GM12872 (cell line): ENCODE results near the gene CRYBG3.

Experiments used
- TF ChIP-seq, protein P1 (sequence below): IDR thresholded peaks from 3 replicates; pipeline ENCODE4 v1.5.1; 2011; ENCODE audit warnings: low read depth, mild to moderate bottlenecking, low read length, moderate library complexity; ENCODE audit not compliant: insufficient read depth

CRYBG3 gene

DNA sequence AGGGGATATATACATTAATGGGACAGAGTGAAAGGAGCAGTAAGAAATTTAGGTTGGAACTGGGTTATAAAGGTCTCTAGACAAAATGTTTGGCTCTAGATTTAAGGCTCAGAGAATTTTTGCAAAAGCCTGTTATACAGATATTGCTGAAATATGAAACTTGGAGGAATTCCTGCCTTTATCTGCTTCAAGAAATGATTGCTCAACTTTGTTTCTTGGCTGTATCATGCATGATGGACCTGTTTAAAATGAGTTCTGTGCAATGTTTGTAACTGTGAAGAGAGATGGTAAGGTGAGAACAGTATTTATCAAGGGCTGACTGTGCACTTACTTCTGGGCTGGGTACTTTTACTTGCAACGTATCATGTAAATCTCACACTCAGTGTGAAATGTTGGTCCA is 3.3 kb downstream of the CRYBG3 start:
- TF ChIP-seq, protein P1, sequence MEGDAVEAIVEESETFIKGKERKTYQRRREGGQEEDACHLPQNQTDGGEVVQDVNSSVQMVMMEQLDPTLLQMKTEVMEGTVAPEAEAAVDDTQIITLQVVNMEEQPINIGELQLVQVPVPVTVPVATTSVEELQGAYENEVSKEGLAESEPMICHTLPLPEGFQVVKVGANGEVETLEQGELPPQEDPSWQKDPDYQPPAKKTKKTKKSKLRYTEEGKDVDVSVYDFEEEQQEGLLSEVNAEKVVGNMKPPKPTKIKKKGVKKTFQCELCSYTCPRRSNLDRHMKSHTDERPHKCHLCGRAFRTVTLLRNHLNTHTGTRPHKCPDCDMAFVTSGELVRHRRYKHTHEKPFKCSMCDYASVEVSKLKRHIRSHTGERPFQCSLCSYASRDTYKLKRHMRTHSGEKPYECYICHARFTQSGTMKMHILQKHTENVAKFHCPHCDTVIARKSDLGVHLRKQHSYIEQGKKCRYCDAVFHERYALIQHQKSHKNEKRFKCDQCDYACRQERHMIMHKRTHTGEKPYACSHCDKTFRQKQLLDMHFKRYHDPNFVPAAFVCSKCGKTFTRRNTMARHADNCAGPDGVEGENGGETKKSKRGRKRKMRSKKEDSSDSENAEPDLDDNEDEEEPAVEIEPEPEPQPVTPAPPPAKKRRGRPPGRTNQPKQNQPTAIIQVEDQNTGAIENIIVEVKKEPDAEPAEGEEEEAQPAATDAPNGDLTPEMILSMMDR: no peak

DNA sequence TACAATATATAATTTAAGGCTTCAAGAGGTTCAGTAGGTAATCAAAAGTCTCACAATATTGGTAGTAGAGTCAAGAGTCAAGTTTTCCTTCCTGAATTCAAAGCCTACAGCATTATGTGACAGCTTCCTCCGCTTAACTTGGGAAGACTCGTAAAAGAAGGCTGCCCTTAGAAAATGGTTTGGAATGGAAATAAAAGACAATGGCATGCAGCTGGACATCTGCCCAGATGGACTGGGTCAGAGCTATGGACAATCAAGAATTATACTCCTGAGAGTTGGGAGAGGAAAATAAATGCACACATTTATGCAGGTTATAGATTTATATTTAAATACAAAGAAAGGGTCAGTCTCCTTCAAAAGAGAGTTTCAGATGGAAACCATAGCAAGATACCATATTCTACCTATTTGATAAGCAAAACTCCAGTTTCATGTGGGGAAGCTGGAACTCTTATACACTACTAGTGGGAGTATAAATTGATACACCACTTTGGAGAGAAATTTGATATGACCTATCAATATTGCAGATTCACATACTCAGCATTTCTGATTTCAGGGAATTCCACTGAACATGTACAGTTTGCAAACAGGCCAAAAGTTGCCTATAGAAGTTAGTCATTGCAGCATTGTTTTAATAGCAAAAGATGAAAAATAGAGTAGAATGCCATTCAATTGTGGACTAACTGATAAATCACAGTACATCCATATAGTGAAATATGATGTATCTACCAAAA is 6.1 kb downstream of the CRYBG3 start:
- TF ChIP-seq, protein P1: no peak

DNA sequence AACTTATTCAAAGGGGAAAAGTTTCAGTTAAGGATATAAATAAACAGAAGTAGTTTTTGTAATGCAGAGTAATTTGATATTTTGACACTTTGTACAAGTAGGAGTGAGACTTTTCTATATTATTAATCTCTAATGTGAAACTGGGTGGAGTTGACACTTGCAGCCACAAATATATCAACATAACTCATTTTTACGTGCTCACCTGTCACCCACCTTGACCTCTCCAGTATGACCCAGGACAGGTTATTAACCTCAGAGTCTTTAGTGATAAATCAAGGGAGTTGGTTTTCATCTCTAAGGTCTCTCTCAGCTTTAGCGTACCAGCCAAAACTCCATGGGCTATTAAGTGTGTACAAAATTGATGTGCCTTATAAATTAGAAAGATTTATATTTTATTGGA is 7.4 kb downstream of the CRYBG3 start:
- TF ChIP-seq, protein P1: no peak

DNA sequence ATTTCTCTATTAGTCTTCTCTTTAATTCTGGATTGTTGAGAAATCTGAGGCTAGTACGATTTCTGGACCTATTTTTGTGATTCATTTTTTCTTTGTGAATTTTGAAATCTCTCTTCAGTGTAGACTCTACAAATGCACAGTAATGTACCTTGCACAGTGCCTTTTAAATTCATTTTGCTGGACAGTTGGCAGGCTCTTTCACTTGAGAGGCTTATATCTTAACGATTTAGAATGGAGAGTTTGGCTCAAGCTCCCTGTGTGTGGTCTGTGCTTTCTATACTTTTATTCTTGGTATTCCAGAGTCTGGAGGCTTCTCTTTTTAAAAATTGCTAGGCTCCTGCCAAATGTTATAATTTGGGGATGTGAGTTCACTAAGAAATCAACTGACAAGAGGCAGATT is 8.8 kb downstream of the CRYBG3 start:
- TF ChIP-seq, protein P1: no peak

DNA sequence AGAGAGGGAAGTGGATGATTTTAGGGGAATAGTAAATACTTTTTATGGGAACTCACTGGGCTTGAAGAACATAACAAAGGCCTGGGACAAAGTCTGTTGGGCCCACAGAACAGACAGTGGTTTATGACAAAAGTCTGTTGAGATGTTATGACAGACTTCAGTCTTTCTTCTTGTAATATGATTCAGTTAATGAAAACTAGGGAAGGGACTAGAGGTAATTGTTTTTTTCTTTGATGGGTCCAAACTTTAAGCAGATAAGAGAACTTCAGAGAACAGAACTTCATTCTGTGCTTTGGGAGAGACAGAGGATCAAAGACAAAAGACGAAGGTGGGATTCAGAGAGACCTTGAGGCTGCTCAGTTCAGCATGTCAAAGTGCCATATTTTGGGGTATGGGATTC is 9.3 kb downstream of the CRYBG3 start:
- TF ChIP-seq, protein P1: no peak

DNA sequence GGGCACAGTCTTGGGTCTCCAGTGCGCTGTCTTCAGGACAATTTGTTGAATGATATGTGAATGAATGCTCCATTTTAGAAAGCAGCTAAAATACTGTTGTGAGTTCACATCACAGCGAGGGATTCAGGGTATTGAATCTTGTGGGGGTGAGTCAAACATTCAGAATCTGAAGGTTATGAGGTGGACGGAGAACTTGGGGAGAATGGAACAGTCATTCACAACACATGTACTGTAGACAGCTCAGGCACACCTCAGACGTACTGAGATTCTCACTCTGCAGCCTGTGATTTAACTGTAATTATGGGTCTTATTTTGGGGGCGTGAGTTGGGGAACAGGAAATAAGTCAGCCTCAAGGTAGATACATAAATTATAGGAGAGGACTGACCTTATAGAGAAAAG is 13.9 kb downstream of the CRYBG3 start:
- TF ChIP-seq, protein P1: no peak

DNA sequence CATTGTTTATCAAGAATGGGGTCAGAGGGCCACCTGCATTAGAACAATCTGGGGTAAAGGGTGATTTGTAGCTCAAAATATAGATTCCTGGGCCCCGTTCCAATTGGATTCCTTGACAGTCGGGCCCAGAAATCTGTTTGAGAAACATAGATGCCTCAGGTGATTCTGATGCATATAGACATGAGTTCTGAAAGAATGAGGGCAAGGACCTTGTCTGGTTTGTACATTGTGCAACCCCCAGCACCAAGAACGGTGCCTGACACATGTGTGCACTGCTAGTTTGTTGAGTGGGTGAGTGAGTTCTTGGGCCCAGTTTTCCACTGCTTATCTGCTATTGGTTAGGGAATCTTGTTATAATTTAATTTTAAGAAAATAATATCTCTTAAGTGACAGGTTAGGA is 16.6 kb downstream of the CRYBG3 start:
- TF ChIP-seq, protein P1: no peak
